LHCN-M2 (cell line): Measurements from ENCODE around the gene ANKRD6. TPM values are rescaled to one million over a fixed set of nuclear protein-coding genes. Genes with fewer than 3 reads are reported as not detected.
"Not testable (repeated sequence)": the region's sequence is repeated elsewhere in the genome, so short reads cannot be mapped to it uniquely, and the experiment has no call there.

Experiments
- DNase-seq: peaks from one replicate; pipeline ENCODE4 v3.0.0-alpha.2; 2012; ENCODE audit warnings: low read depth
- polyA plus RNA-seq: library from polyadenylated mRNA; unstranded; fragments of >200 nt; gene quantifications from one replicate; pipeline ENCODE4 v1.2.1, GENCODE V29; 2012; ENCODE audit warnings: missing spikeins
- total RNA-seq: library from RNA; depleted of rRNA; stranded (reverse); fragments of >200 nt; gene quantifications from 2 replicates; pipeline ENCODE4 v1.2.3, GENCODE V29; 2014; rRNA removed

Gene ANKRD6
- total RNA-seq: 0.17 TPM in 1 of 2 replicates, not detected in the other
- 0.19 TPM for polyA plus RNA-seq

DNA sequence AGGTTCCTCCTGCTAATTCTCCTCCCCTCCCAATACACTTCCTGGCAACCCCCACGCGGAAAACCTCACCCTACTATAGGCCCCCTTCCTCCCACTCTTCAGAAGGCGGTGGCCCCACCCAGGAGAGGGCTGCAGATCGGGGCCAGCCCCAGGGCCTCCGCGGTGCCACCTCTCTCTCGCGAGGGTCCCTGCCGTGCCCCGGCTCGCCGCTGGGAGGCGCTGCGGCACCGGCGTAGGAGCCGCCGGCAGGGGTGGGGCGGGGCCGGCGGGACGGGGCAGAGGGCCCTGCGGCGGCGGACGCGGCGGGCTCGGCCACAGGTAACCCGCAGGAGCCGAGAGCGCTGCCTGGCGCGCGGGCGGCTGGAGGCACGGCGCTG lies at the start of gene ANKRD6:
TSS of gene ANKRD6 (plus strand) at position 278 of the 377 bp plus-strand sequence. CDS start 133,825 bp downstream, outside the sequence.
- DNase-seq: peak; percentile 14

DNA sequence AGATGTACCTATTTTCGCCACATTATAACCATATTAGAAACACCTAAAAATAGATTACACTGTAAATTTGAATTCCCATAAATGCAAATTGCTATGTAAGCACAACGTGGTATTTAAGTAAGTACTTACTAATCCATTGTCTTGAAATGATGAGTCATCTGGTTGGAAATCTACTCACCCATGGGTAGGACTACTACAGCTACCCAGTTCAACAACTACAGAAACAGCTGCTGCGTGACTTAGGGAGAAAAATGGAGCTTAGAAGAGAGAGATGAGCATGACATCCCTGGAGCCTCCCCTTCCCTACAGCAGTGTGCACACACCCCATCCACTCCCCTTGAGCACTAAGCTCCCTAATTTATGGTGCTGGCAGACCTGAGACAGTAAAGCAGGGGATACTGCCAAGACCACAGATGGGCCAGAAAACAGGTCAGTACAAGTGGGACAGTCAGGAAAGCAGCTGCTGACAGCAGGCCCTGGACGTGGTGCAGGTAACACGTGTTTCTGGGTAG lies 47.7 kb upstream of the ANKRD6 start:
- peak; percentile 74 for DNase-seq

DNA sequence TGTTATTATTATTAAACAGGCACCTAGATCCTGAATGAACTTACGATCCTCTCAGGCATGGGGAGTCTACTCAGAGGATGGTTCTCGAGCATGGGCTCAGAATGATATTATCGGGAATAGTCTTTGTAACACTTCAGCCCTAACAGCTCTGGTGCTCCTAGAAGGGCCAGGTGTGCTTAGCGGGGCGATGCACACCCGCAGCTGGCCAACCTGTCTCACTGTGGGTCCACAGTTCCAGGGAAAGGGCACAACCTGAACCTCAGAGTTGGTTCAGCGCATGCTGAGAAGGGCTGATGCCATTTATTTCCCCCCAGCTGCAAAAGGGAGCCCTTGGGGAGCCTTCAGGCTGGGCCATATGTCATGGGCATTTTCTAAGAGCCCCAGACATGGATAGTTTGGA lies 47.1 kb upstream of the ANKRD6 start:
- DNase-seq: no peak

- no peak for DNase-seq
Measured at GRCh38 chr6:89386917-89387491, 45.9 kb upstream of the ANKRD6 start.

DNA sequence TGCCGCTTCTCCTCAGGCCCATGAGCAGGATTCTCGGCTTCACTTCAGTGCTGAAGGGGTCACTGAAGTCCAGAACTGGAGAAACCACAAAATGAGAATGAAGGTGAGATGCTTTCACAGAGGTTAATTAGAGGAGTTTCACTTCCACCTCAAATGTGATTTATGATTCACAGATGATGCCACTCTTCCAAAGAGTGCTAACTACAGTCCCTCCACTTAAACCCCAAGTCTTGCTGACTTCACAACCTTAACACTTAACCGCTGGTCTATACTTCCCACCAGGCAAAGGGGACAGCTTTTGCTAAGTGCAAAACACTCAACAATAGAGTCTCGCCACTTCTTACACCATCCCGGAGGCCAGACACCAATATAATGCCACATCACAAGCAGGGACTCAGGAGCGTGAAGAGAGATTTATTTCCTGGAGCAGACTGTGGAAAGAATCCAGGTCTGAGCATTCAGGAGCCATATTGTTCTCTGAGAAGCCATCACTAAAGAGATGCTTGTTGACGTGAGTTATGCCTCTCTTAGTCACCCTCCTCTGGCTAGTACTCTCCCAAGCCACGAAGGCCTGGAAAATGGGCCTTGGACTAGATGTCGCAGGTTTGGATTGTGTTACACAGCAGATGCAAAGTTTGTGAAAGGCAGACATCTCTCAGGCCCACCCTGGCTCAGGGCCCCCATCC lies 45.3 kb upstream of the ANKRD6 start:
- DNase-seq: no peak

- DNase-seq: no peak
Measured at GRCh38 chr6:89388846-89389245, 44.1 kb upstream of the ANKRD6 start.

DNA sequence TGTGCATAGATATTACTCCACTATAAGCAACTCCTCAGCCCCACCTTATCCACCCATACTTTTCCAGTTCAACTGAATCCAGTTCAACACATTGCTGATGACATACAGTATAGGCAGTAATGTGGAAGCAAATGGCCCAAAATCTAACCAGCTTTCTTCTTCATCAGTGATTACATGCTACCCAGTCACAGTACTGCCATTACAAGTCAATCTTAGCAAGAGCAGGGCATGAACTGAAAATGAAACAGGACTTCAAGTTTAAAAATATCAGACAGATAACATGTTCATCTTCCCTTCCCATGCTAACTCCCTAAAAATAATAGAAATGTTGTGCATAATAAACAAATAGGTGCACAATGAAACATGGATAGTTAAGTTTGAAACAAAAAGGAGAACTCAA lies 40.1 kb upstream of the ANKRD6 start:
- DNase-seq: no peak

DNA sequence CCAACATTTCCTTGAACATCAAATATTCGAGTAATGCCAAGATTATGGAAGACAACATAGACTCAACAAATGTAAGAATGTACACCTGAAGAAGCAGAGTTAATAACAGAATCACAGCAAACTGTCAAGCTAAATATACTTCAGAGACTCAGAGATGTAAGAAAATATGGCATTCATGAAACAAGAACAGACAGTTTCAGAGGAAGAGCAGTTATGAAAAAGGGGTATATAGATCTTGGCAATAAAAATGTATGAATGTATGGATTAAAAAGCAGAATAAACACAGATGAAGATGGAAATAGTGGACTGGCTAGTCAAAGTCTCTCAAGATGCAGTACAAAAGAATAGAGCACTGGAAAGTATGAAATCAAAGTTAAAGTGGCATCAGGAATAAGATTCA lies 39.3 kb upstream of the ANKRD6 start:
- DNase-seq: no peak

GRCh38 chr6:89397884-89398283 lies 35.1 kb upstream of the ANKRD6 start:
- not testable (repeated sequence) for DNase-seq

- no peak for DNase-seq
Measured at GRCh38 chr6:89398762-89399525, 34.0 kb upstream of the ANKRD6 start.

DNA sequence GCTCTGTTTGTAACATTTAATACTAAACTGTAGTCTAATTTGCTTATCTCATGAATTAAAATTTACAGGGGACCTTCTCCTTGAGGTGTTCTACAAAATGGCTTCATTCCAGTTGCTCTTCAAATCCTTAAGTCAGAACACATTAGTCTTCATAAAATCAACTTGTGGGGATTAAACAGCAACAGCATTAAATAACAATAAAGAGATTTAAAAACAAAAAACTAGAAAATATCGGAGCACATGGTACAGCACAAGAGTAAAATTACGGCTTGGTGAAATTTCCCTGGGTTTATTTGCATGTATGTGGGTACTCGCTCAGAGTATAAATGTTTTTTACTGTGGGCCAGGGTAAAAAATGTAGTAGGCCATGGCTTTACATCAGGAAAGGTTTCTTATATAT lies 32.9 kb upstream of the ANKRD6 start:
- DNase-seq: no peak

DNA sequence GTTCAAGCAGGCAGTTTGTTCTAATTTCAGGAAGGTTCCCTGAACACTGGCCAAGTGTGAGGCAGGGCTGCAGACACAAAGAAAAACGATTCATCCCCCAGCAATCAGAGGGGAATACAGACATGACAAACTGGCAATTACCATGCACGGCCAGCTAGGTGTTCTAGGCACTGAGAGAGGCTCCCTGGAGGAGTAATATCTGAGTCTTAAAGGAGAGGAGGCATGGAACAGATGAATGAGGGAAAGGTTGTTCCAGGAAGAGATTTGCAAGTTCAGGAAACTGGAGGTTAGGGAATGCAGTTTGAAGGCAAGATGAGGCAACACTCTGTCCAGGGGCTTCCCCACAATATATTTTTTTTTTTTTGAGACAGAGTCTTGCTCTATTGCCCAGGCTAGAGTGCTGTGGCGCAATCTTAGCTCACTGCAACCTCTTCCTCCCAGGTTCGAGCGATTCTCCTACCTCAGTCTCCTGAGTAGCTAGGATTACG lies 32.0 kb upstream of the ANKRD6 start:
- no peak for DNase-seq

- no peak for DNase-seq
Measured at GRCh38 chr6:89402776-89403175, 30.2 kb upstream of the ANKRD6 start.

- no peak for DNase-seq
Measured at GRCh38 chr6:89404512-89404911, 28.4 kb upstream of the ANKRD6 start.

GRCh38 chr6:89406141-89406540 lies 26.8 kb upstream of the ANKRD6 start:
- DNase-seq: no peak

DNA sequence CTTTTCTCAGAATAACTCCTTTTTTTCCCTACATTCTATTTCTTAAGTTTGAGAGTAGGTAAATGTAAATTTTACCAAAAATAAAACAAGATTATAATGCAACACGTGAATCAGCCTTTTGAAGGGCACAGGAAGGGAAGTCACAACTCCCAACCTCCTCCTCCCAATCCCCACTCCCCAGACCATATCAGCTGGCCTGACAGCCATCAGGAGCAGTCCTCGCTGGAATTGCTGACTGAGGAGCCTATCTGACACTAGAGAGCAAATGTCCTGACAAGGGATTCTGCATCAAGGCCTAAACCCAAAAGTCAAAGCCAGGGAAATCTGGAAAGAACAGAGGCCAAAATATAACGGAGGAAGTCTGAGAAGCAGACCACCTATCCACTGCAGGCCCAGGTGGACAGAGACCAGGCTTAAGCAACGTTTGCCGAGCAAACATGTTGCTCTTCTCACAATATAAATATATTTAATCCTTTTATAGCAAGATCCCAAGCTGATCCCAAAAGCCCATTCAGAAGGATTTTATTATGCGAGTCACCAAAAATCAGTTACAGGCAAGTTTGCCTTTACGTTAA lies 23.4 kb upstream of the ANKRD6 start:
- no peak for DNase-seq

GRCh38 chr6:89410231-89410761 lies 22.7 kb upstream of the ANKRD6 start:
- DNase-seq: no peak

- DNase-seq: no peak
Measured at GRCh38 chr6:89410788-89411144, 22.2 kb upstream of the ANKRD6 start.

GRCh38 chr6:89411145-89412070 lies 21.5 kb upstream of the ANKRD6 start:
- DNase-seq: no peak
